ENCODE data around the gene MYH9. TPM values are rescaled to one million over a fixed set of nuclear protein-coding genes. Genes with fewer than 3 reads are reported as not detected.

The MYH9 gene
- total RNA-seq, 1 experiment from 2014 or later: 653 TPM

- intact Hi-C loops (cut with micrococcal nuclease): no loop called here
Measured at GRCh38 chr22:36305813-36306212, 82.0 kb downstream of the MYH9 start.

GRCh38 chr22:36304429-36304828 is 83.3 kb downstream of the MYH9 start:
- peaks cover 7% of the 10 kb centered on the region for H3K4me1 Mint-ChIP-seq (ENCODE audit: insufficient read depth, unreplicated experiment)
- BruUV-seq (replicated peaks): no TSS peak
- H3K27me3 Mint-ChIP-seq (ENCODE audit: insufficient read depth, unreplicated experiment): no peaks in the 10 kb centered on the region
- H3K36me3 Mint-ChIP-seq (ENCODE audit: insufficient read depth, unreplicated experiment): peaks cover 100% of the 10 kb centered on the region
- no peak overlapping the region for H3K27ac Mint-ChIP-seq (ENCODE audit: low read depth, unreplicated experiment)
- DNase-seq (ENCODE audit: unreplicated experiment): no peak
- CTCF ChIA-PET: interaction anchor here (0.7 to 11.4 kb wide), 4 partner anchors 18 to 165 kb away, joined by 3 to 180 read pairs (median 6); no protein-coding TSS in a partner anchor
- POLR2A ChIA-PET: interaction anchor here (0.6 kb wide), 1 partner anchor 1288 kb away, joined by 3 read pairs; no protein-coding TSS in a partner anchor
- H3K9me3 Mint-ChIP-seq (ENCODE audit: unreplicated experiment): no peaks in the 10 kb centered on the region
- intact Hi-C loops (cut with micrococcal nuclease): no loop called here
- no peak for TF ChIP-seq CTCF (IDR thresholded peaks at IDR 0.05; ENCODE audit: unreplicated experiment)
- no peak overlapping the region for H3K4me3 Mint-ChIP-seq (ENCODE audit: unreplicated experiment)

More at GRCh38 chr22:36305813-36306212, 82.0 kb downstream of the MYH9 start:
- no peak for DNase-seq (ENCODE audit: unreplicated experiment)
- CTCF ChIA-PET: interaction anchor here (1.4 to 2.6 kb wide), 2 partner anchors 9 to 19 kb away, joined by 5 to 7 read pairs; no protein-coding TSS in a partner anchor
- no peak overlapping the region for H3K4me3 Mint-ChIP-seq (ENCODE audit: unreplicated experiment)
- peaks cover 7% of the 10 kb centered on the region for H3K4me1 Mint-ChIP-seq (ENCODE audit: insufficient read depth, unreplicated experiment)
- H3K36me3 Mint-ChIP-seq (ENCODE audit: insufficient read depth, unreplicated experiment): peaks cover 98% of the 10 kb centered on the region
- no TSS peak for BruUV-seq (replicated peaks)
- POLR2A ChIA-PET: no interaction called here
- no peaks in the 10 kb centered on the region for H3K27me3 Mint-ChIP-seq (ENCODE audit: insufficient read depth, unreplicated experiment)
- H3K27ac Mint-ChIP-seq (ENCODE audit: low read depth, unreplicated experiment): no peak overlapping the region
- TF ChIP-seq CTCF (IDR thresholded peaks at IDR 0.05; ENCODE audit: unreplicated experiment): no peak
- H3K9me3 Mint-ChIP-seq (ENCODE audit: unreplicated experiment): no peaks in the 10 kb centered on the region

- BruUV-seq (replicated peaks): no TSS peak
- CTCF ChIA-PET: interaction anchor here (0.7 to 11.4 kb wide), 4 partner anchors 17 to 165 kb away, joined by 3 to 180 read pairs (median 6); no protein-coding TSS in a partner anchor
- POLR2A ChIA-PET: interaction anchor here (0.5 to 1.2 kb wide), 2 partner anchors 37 to 166 kb away, joined by 3 read pairs; no protein-coding TSS in a partner anchor
- H3K27ac Mint-ChIP-seq (ENCODE audit: low read depth, unreplicated experiment): no peak overlapping the region
- H3K4me3 Mint-ChIP-seq (ENCODE audit: unreplicated experiment): no peak overlapping the region
- H3K36me3 Mint-ChIP-seq (ENCODE audit: insufficient read depth, unreplicated experiment): peaks cover 100% of the 10 kb centered on the region
- peaks cover 7% of the 10 kb centered on the region for H3K4me1 Mint-ChIP-seq (ENCODE audit: insufficient read depth, unreplicated experiment)
- no peaks in the 10 kb centered on the region for H3K9me3 Mint-ChIP-seq (ENCODE audit: unreplicated experiment)
- intact Hi-C loops (cut with micrococcal nuclease): no loop called here
- TF ChIP-seq CTCF (IDR thresholded peaks at IDR 0.05; ENCODE audit: unreplicated experiment): no peak
- peak; percentile 28 for DNase-seq (ENCODE audit: unreplicated experiment)
- H3K27me3 Mint-ChIP-seq (ENCODE audit: insufficient read depth, unreplicated experiment): no peaks in the 10 kb centered on the region
Measured at GRCh38 chr22:36303874-36304273, 83.9 kb downstream of the MYH9 start.

GRCh38 chr22:36303115-36303467 is 84.7 kb downstream of the MYH9 start:
- no peak for TF ChIP-seq CTCF (IDR thresholded peaks at IDR 0.05; ENCODE audit: unreplicated experiment)
- no peak overlapping the region for H3K4me3 Mint-ChIP-seq (ENCODE audit: unreplicated experiment)
- POLR2A ChIA-PET: interaction anchor here (1.2 to 2.9 kb wide), 2 partner anchors 8 to 167 kb away, joined by 3 to 7 read pairs; no protein-coding TSS in a partner anchor
- CTCF ChIA-PET: interaction anchor here (0.6 to 11.4 kb wide), 10 partner anchors 10 to 460 kb away, joined by 3 to 180 read pairs (median 7); no protein-coding TSS in a partner anchor
- H3K27me3 Mint-ChIP-seq (ENCODE audit: insufficient read depth, unreplicated experiment): no peaks in the 10 kb centered on the region
- BruUV-seq (replicated peaks): no TSS peak
- H3K9me3 Mint-ChIP-seq (ENCODE audit: unreplicated experiment): no peaks in the 10 kb centered on the region
- intact Hi-C loops (cut with micrococcal nuclease): no loop called here
- no peak overlapping the region for H3K27ac Mint-ChIP-seq (ENCODE audit: low read depth, unreplicated experiment)
- H3K36me3 Mint-ChIP-seq (ENCODE audit: insufficient read depth, unreplicated experiment): peaks cover 96% of the 10 kb centered on the region
- DNase-seq (ENCODE audit: unreplicated experiment): no peak
- peaks cover 7% of the 10 kb centered on the region for H3K4me1 Mint-ChIP-seq (ENCODE audit: insufficient read depth, unreplicated experiment)

All from MCF 10A (cell line).